ENCODE results near the gene SHOX. TPM values are rescaled to one million over a fixed set of nuclear protein-coding genes. Genes with fewer than 3 reads are reported as not detected.
"Not testable (repeated sequence)": the region's sequence is repeated elsewhere in the genome, so short reads cannot be mapped to it uniquely, and the experiment has no call there.

SHOX gene
- total RNA-seq, 1 experiment from 2014 or later, result not detected

- Histone ChIP-seq H3K9me3 (ENCODE audit: insufficient read depth, low read depth) (no peaks in the 10 kb centered on the region), H3K79me2 (ENCODE audit: low read depth) (no peaks in the 10 kb centered on the region), H4K20me1 (ENCODE audit: insufficient read depth) (no peaks in the 10 kb centered on the region), H2AFZ (no peak overlapping the region), H3K27me3 (ENCODE audit: insufficient read depth, low read depth) (peaks cover 11% of the 10 kb centered on the region), H3F3A (ENCODE audit: insufficient read depth, low read depth) (no peaks in the 10 kb centered on the region), H3K27ac (no peak overlapping the region), H3K9me2 (ENCODE audit: insufficient read depth) (no peaks in the 10 kb centered on the region), H3K4me2 (no peak overlapping the region), H3K4me1 (replicated peaks; ENCODE audit: insufficient read depth) (no peaks in the 10 kb centered on the region), H3K4me3 (no peak overlapping the region), H3K36me3 (ENCODE audit: low read depth) (no peaks in the 10 kb centered on the region)
- no peak for DNase-seq
- intact Hi-C loops (cut with micrococcal nuclease; ENCODE audit: unreplicated experiment), result no loop called here
- no TSS peak for BruUV-seq (replicated peaks)
- POLR2A ChIA-PET (ENCODE audit: unreplicated experiment), result no interaction called here
- CTCF ChIA-PET, result no interaction called here
- TF ChIP-seq EZH2 (IDR thresholded peaks at IDR 0.05; ENCODE audit: low read depth), result no peak
- TF ChIP-seq CTCF (conservative IDR thresholded peaks at IDR 0.05), result no peak
Observed at GRCh38 chrX:650811-651210, 20.2 kb downstream of the SHOX start.

DNA sequence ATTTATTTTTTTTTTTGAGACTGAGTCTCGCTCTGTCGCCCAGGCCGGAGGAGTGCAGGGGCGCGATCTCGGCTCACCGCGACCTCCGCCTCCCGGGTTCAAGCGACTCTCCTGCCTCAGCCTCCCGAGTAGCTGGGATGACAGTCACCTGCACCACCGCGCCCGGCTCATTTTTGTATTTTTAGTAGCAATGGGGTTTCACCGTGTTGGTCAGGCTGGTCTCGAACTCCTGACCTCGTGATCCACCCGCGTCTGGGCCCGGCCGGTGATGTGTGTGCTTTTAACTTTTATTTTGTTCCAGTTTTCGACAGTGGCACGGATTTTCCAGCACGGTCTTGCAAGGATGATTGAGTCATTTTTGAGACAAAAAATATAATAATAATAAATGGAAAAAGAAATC, 21.3 kb downstream of the SHOX start:
- H3K36me3 ChIP-seq (ENCODE audit: low read depth); H4K20me1 ChIP-seq (ENCODE audit: insufficient read depth); H2AFZ ChIP-seq; H3K79me2 ChIP-seq (ENCODE audit: low read depth); H3K27ac ChIP-seq; H3K9me3 ChIP-seq (ENCODE audit: insufficient read depth, low read depth); POLR2A ChIA-PET (ENCODE audit: unreplicated experiment); intact Hi-C loops (cut with micrococcal nuclease; ENCODE audit: unreplicated experiment); CTCF ChIA-PET; H3K4me1 ChIP-seq (replicated peaks; ENCODE audit: insufficient read depth); H3K4me2 ChIP-seq; H3F3A ChIP-seq (ENCODE audit: insufficient read depth, low read depth); DNase-seq; H3K4me3 ChIP-seq; BruUV-seq (replicated peaks); H3K9me2 ChIP-seq (ENCODE audit: insufficient read depth): not testable (repeated sequence)
- peaks cover 11% of the 10 kb centered on the region for H3K27me3 ChIP-seq (ENCODE audit: insufficient read depth, low read depth)

GRCh38 chrX:652341-652741, 21.8 kb downstream of the SHOX start:
- no peak overlapping the region for H2AFZ ChIP-seq
- H3K27ac ChIP-seq, result no peak overlapping the region
- CTCF ChIA-PET, result no interaction called here
- H4K20me1 ChIP-seq (ENCODE audit: insufficient read depth), result no peaks in the 10 kb centered on the region
- no TSS peak for BruUV-seq (replicated peaks)
- H3K36me3 ChIP-seq (ENCODE audit: low read depth), result no peaks in the 10 kb centered on the region
- no peaks in the 10 kb centered on the region for H3K9me3 ChIP-seq (ENCODE audit: insufficient read depth, low read depth)
- POLR2A ChIA-PET (ENCODE audit: unreplicated experiment), result no interaction called here
- H3F3A ChIP-seq (ENCODE audit: insufficient read depth, low read depth), result no peaks in the 10 kb centered on the region
- H3K79me2 ChIP-seq (ENCODE audit: low read depth), result no peaks in the 10 kb centered on the region
- H3K4me2 ChIP-seq, result no peak overlapping the region
- DNase-seq, result no peak
- H3K4me1 ChIP-seq (replicated peaks; ENCODE audit: insufficient read depth), result no peaks in the 10 kb centered on the region
- intact Hi-C loops (cut with micrococcal nuclease; ENCODE audit: unreplicated experiment), result no loop called here
- no peak for TF ChIP-seq EZH2 (IDR thresholded peaks at IDR 0.05; ENCODE audit: low read depth)
- TF ChIP-seq CTCF (conservative IDR thresholded peaks at IDR 0.05), result no peak
- peaks cover 11% of the 10 kb centered on the region for H3K27me3 ChIP-seq (ENCODE audit: insufficient read depth, low read depth)
- no peak overlapping the region for H3K4me3 ChIP-seq
- no peaks in the 10 kb centered on the region for H3K9me2 ChIP-seq (ENCODE audit: insufficient read depth)

DNA sequence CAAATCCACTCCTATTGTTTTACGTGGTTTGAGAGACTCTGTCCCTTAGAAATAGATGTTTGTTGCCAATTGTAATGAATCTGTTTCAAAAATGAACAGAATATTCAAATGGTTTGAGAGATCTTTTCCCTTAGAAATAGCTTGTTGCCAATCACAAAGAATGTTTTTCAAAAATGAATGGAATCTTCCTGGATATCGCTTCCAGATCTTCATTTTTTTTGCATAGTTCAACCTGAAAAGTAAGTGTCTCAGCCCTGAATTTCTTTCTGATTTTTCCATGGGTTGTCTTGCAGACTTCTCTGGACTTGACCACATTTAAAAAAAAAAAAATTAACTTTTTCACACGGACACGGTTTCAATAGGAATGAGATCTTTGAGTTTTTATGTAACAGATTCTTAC, 22.7 kb downstream of the SHOX start:
- no TSS peak for BruUV-seq (replicated peaks)
- ChIA-PET POLR2A (ENCODE audit: unreplicated experiment) (no interaction called here), CTCF (no interaction called here)

More for the DNA sequence above, 22.7 kb downstream of the SHOX start:
- no peaks in the 10 kb centered on the region for H3F3A ChIP-seq (ENCODE audit: insufficient read depth, low read depth)
- intact Hi-C loops (cut with micrococcal nuclease; ENCODE audit: unreplicated experiment), result no loop called here
- no peak for TF ChIP-seq EZH2 (IDR thresholded peaks at IDR 0.05; ENCODE audit: low read depth)
- no peak for TF ChIP-seq CTCF (conservative IDR thresholded peaks at IDR 0.05)
- H3K4me1 ChIP-seq (replicated peaks; ENCODE audit: insufficient read depth), result no peaks in the 10 kb centered on the region
- H3K9me3 ChIP-seq (ENCODE audit: insufficient read depth, low read depth), result no peaks in the 10 kb centered on the region
- no peaks in the 10 kb centered on the region for H3K9me2 ChIP-seq (ENCODE audit: insufficient read depth)
- DNase-seq, result no peak
- H3K36me3 ChIP-seq (ENCODE audit: low read depth), result no peaks in the 10 kb centered on the region
- H3K4me3 ChIP-seq, result no peak overlapping the region
- no peaks in the 10 kb centered on the region for H4K20me1 ChIP-seq (ENCODE audit: insufficient read depth)
- H2AFZ ChIP-seq, result no peak overlapping the region
- no peaks in the 10 kb centered on the region for H3K79me2 ChIP-seq (ENCODE audit: low read depth)
- peaks cover 16% of the 10 kb centered on the region for H3K27me3 ChIP-seq (ENCODE audit: insufficient read depth, low read depth)
- no peak overlapping the region for H3K4me2 ChIP-seq
- H3K27ac ChIP-seq, result no peak overlapping the region
